Liver (tissue), 9 donors: ENCODE measurements around the gene TTLL12. TPM values are rescaled to one million over a fixed set of nuclear protein-coding genes. Genes with fewer than 3 reads are reported as not detected.

Source experiments
- DNase-seq: peaks from one replicate; pipeline ENCODE4 v3.0.0-alpha.2; 2017; ENCODE audit warnings: low spot score
- H3K27ac ChIP-seq, 2 donors: one replicate each; pipeline ENCODE4 v1.7.0; 2013; ENCODE audit warnings: inconsistent platforms in 2 of 2, low read length in 2 of 2, control low read depth in 1 of 2, low read depth in 1 of 2, mild to moderate bottlenecking in 1 of 2
- H3K27me3 ChIP-seq, 4 donors: one replicate each; pipeline versions ENCODE4 v1.6.1 to v1.7.0; 2013; ENCODE audit warnings: low read length in 3 of 4, inconsistent platforms in 1 of 4, mild to moderate bottlenecking in 1 of 4, moderate library complexity in 1 of 4; ENCODE audit not compliant: control insufficient read depth in 4 of 4, insufficient read depth in 4 of 4
- H3K36me3 ChIP-seq, 4 donors: one replicate each; pipeline versions ENCODE4 v1.6.1 to v1.7.0; 2013; ENCODE audit warnings: low read length in 3 of 4, mild to moderate bottlenecking in 3 of 4, low read depth in 1 of 4, moderate library complexity in 1 of 4; ENCODE audit not compliant: control insufficient read depth in 4 of 4, insufficient read depth in 3 of 4
- H3K4me1 ChIP-seq, 4 donors: one replicate each; pipeline versions ENCODE4 v1.6.1 to v1.7.0; 2013; ENCODE audit warnings: low read length in 3 of 4, mild to moderate bottlenecking in 3 of 4, moderate library complexity in 1 of 4; ENCODE audit not compliant: control insufficient read depth in 4 of 4, insufficient read depth in 4 of 4
- H3K4me3 ChIP-seq, 3 donors: one replicate each; pipeline versions ENCODE4 v1.6.1 to v1.7.0; 2013; ENCODE audit warnings: low read length in 3 of 3, control low read depth in 1 of 3, low read depth in 1 of 3, mild to moderate bottlenecking in 1 of 3
- H3K9ac ChIP-seq, 2 donors: one replicate each; pipeline ENCODE4 v1.7.0; 2013; ENCODE audit warnings: low read length in 2 of 2, mild to moderate bottlenecking in 2 of 2, moderate library complexity in 2 of 2, control low read depth in 1 of 2, low read depth in 1 of 2
- H3K9me3 ChIP-seq, 4 donors: one replicate each; pipeline versions ENCODE4 v1.6.1 to v1.7.0; 2013; ENCODE audit warnings: low read length in 3 of 4; ENCODE audit not compliant: control insufficient read depth in 4 of 4
- ATF3 ChIP-seq: IDR thresholded peaks from 2 replicates; pipeline ENCODE4 v1.6.1; 2016; ENCODE audit warnings: antibody characterized with exemption
- EGR1 ChIP-seq, 2 donors: IDR thresholded peaks; 2 replicates each; pipeline ENCODE4 v1.6.1; 2016 to 2018; ENCODE audit warnings: antibody characterized with exemption in 2 of 2, low read depth in 2 of 2
- FOXA1 ChIP-seq: IDR thresholded peaks from 2 replicates; pipeline ENCODE4 v1.6.1; 2016; ENCODE audit warnings: antibody characterized with exemption
- GABPA ChIP-seq, 2 donors: IDR thresholded peaks in 1 of 2; conservative IDR thresholded peaks in 1 of 2; 2 replicates each; pipeline ENCODE4 v1.6.1; 2016; ENCODE audit warnings: antibody characterized with exemption in 2 of 2, mild to moderate bottlenecking in 1 of 2, moderate library complexity in 1 of 2
- HNF4G ChIP-seq: IDR thresholded peaks from 2 replicates; pipeline ENCODE4 v1.6.1; 2016; ENCODE audit warnings: antibody characterized with exemption
- JUND ChIP-seq, 2 donors: IDR thresholded peaks; 2 replicates each; pipeline ENCODE4 v1.6.1; 2016; ENCODE audit warnings: antibody characterized with exemption in 2 of 2
- NR2F2 ChIP-seq: IDR thresholded peaks from 2 replicates; pipeline ENCODE4 v1.6.1; 2016; ENCODE audit warnings: antibody characterized with exemption
- YY1 ChIP-seq: IDR thresholded peaks from 2 replicates; pipeline ENCODE4 v1.6.1; 2016; ENCODE audit warnings: antibody characterized with exemption, mild to moderate bottlenecking
- WGBS: extraction: QIAGEN DNeasy Blood & Tissue Kit; methylation state at CpG from one replicate; pipeline ENCODE4 v1.1.7; 2013; 5-methylcytosine and 5-hydroxymethylcytosine counted together
- polyA plus RNA-seq, 2 donors: library from polyadenylated mRNA; stranded (reverse) in 1 of 2; unstranded in 1 of 2; fragments of 200-250 nt in 1 of 2; fragments of >200 nt in 1 of 2; fragmentation: Nextera tagmentation in 1 of 2; extraction: Ambion mirVana in 1 of 2; gene quantifications; one replicate each; pipeline versions ENCODE4 v1.2.1 to v1.2.3, GENCODE V29; 2013 to 2015
- total RNA-seq, 2 donors: library from RNA; depleted of rRNA; stranded (reverse); fragments of >200 nt; gene quantifications; one replicate each; pipeline ENCODE4 v1.2.3, GENCODE V29; 2014
- TF ChIP-seq, protein P1 (sequence below): fragments of 150-350 bp; IDR thresholded peaks from 2 replicates; pipeline ENCODE4 v1.5.1; 2017; ENCODE audit warnings: improper control_type of control experiment, low read depth, low read length; ENCODE audit not compliant: missing input control
- TF ChIP-seq, protein P2 (sequence below): IDR thresholded peaks from 2 replicates; pipeline ENCODE4 v1.6.1; 2016; ENCODE audit warnings: antibody characterized with exemption
- TF ChIP-seq, protein P3 (sequence below): IDR thresholded peaks from 2 replicates; pipeline ENCODE4 v1.6.1; 2016; ENCODE audit warnings: antibody characterized with exemption
- donor health status: healthy.
- donor health status: healthy.
- donor health status: healthy.
- donor health status: healthy.
- donor health status: healthy.

TTLL12 gene
- total and polyA plus RNA-seq, 4 donors = 13.7 to 43.9 (median 20.5) TPM

GRCh38 chr22:43126501-43127165, 60.3 kb downstream of the TTLL12 start:
- no peak for DNase-seq
- Histone ChIP-seq H3K27me3 (no peaks in the 10 kb centered on the region), H3K4me3 (no peak overlapping the region), H3K4me1 (peaks cover 0 to 8% (median 4%) of the 10 kb centered on the region in 4 donors), H3K36me3 (peaks cover 0 to 3% (median 0%) of the 10 kb centered on the region in 4 donors), H3K9ac (no peak overlapping the region), H3K9me3 (no peaks in the 10 kb centered on the region), H3K27ac (no peak overlapping the region)
- 76% methylated on average over 5 of the region's 5 CpGs for WGBS
- TF ChIP-seq JUND (IDR thresholded peaks at IDR 0.05) (no peak), FOXA1 (no peak), GABPA (IDR thresholded peaks at IDR 0.05 in 1 of 2, conservative IDR thresholded peaks at IDR 0.05 in 1 of 2) (no peak), HNF4G (no peak), YY1 (no peak)
- TF ChIP-seq, protein P1, sequence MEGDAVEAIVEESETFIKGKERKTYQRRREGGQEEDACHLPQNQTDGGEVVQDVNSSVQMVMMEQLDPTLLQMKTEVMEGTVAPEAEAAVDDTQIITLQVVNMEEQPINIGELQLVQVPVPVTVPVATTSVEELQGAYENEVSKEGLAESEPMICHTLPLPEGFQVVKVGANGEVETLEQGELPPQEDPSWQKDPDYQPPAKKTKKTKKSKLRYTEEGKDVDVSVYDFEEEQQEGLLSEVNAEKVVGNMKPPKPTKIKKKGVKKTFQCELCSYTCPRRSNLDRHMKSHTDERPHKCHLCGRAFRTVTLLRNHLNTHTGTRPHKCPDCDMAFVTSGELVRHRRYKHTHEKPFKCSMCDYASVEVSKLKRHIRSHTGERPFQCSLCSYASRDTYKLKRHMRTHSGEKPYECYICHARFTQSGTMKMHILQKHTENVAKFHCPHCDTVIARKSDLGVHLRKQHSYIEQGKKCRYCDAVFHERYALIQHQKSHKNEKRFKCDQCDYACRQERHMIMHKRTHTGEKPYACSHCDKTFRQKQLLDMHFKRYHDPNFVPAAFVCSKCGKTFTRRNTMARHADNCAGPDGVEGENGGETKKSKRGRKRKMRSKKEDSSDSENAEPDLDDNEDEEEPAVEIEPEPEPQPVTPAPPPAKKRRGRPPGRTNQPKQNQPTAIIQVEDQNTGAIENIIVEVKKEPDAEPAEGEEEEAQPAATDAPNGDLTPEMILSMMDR = no peak
- TF ChIP-seq, protein P2, sequence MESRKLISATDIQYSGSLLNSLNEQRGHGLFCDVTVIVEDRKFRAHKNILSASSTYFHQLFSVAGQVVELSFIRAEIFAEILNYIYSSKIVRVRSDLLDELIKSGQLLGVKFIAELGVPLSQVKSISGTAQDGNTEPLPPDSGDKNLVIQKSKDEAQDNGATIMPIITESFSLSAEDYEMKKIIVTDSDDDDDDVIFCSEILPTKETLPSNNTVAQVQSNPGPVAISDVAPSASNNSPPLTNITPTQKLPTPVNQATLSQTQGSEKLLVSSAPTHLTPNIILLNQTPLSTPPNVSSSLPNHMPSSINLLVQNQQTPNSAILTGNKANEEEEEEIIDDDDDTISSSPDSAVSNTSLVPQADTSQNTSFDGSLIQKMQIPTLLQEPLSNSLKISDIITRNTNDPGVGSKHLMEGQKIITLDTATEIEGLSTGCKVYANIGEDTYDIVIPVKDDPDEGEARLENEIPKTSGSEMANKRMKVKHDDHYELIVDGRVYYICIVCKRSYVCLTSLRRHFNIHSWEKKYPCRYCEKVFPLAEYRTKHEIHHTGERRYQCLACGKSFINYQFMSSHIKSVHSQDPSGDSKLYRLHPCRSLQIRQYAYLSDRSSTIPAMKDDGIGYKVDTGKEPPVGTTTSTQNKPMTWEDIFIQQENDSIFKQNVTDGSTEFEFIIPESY = no peak

DNA sequence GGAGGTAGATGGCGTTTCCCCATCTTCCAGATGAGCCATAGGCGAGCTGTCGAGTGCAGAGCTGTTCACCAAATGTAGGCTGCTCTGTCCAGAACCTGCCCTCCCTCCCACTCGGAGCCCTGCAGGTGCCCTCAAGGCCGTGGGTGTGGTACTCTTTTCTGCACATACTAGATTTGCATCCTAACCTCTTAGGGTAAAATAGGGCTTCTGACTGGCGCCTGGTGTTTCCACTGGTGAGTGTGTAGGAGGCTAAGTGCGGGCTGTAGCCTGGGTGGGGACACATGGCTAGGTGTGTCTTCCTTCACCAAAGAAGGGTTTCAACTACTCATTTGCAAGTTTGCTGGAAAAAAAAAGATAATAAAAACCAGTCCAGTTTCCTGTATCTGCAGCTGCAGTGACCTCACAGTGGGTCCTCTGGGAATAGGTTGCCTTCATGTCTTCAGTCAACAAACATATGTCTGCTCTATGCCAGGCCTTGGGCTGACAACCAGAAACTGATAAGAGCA, 67.9 kb downstream of the TTLL12 start:
- Histone ChIP-seq H3K27ac (no peak overlapping the region), H3K9ac (no peak overlapping the region), H3K4me3 (no peak overlapping the region), H3K9me3 (no peaks in the 10 kb centered on the region), H3K36me3 (no peaks in the 10 kb centered on the region), H3K27me3 (no peaks in the 10 kb centered on the region), H3K4me1 (peaks cover 0 to 8% (median 4%) of the 10 kb centered on the region in 4 donors)
- TF ChIP-seq JUND (IDR thresholded peaks at IDR 0.05) (no peak), NR2F2 (no peak), ATF3 (no peak), YY1 (no peak), EGR1 (IDR thresholded peaks at IDR 0.05; ENCODE audit: low read depth in 2 of 2) (no peak)
- TF ChIP-seq, protein P3, sequence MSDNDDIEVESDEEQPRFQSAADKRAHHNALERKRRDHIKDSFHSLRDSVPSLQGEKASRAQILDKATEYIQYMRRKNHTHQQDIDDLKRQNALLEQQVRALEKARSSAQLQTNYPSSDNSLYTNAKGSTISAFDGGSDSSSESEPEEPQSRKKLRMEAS = no peak
- DNase-seq = no peak
- 75% methylated on average over 7 of the region's 7 CpGs for WGBS
